ENCODE measurements around the gene RDM1.

- TF ChIP-seq CTCF (IDR thresholded peaks at IDR 0.05) (no peak), POLR2AphosphoS5 (IDR thresholded peaks at IDR 0.05) (no peak), POLR2A (IDR thresholded peaks at IDR 0.05) (no peak)
Observed at GRCh38 chr17:35890774-35891155, 39.8 kb downstream of the RDM1 start.
